Bronchial epithelial cell (primary cell): Measurements from ENCODE around the gene STAB1. TPM values are rescaled to one million over a fixed set of nuclear protein-coding genes. Genes with fewer than 3 reads are reported as not detected.
A peak's percentile ranks its signal among the peaks of the same experiment; 100 is the strongest.

Source experiments
- DNase-seq: peaks from one replicate; pipeline ENCODE4 v3.0.0-alpha.2; 2010; ENCODE audit warnings: low read depth
- FAIRE-seq: peaks from 2 replicates; lab custom pipeline; 2011; peaks lifted over from hg19 to GRCh38; lab: Jason Lieb, UNC
- H3K27me3 ChIP-seq: 2 replicates; pipeline ENCODE4 v1.5.1; 2011; ENCODE audit warnings: low read length; ENCODE audit not compliant: control insufficient read depth, insufficient read depth
- H3K36me3 ChIP-seq: 2 replicates; pipeline ENCODE4 v1.5.1; 2011; ENCODE audit warnings: low read length; ENCODE audit not compliant: control insufficient read depth, insufficient read depth
- H3K4me3 ChIP-seq: 2 replicates; pipeline ENCODE4 v1.5.1; 2011; ENCODE audit warnings: mild to moderate bottlenecking, low read depth, low read length, control low read depth
- CTCF ChIP-seq: IDR thresholded peaks from 2 replicates; pipeline ENCODE4 v1.5.1; 2011; ENCODE audit warnings: mild to moderate bottlenecking, moderate library complexity, low read length, control low read depth, inconsistent platforms; ENCODE audit not compliant: insufficient read depth, severe bottlenecking
- total RNA-seq: library from RNA; depleted of rRNA; stranded (reverse); fragments of >200 nt; gene quantifications from 2 replicates; pipeline ENCODE4 v1.2.1, GENCODE V29; 2014

Gene STAB1
- total RNA-seq, 1 donor from 2014 or later = under 0.01 TPM

GRCh38 chr3:52519445-52520140 lies 24.5 kb downstream of the STAB1 start:
- FAIRE-seq = peak; percentile 85

GRCh38 chr3:52520141-52520667 lies 25.1 kb downstream of the STAB1 start:
- DNase-seq = no peak
- peaks cover 3% of the 10 kb centered on the region for H3K27me3 ChIP-seq
- peaks cover 5% of the 10 kb centered on the region for H3K36me3 ChIP-seq
- no peak overlapping the region for H3K4me3 ChIP-seq
- no peak for FAIRE-seq
- TF ChIP-seq CTCF = no peak

More at GRCh38 chr3:52519445-52520140, 24.5 kb downstream of the STAB1 start:
- Histone ChIP-seq H3K36me3 (peaks cover 5% of the 10 kb centered on the region), H3K4me3 (no peak overlapping the region), H3K27me3 (peaks cover 3% of the 10 kb centered on the region)
- TF ChIP-seq CTCF = no peak
- no peak for DNase-seq

DNA sequence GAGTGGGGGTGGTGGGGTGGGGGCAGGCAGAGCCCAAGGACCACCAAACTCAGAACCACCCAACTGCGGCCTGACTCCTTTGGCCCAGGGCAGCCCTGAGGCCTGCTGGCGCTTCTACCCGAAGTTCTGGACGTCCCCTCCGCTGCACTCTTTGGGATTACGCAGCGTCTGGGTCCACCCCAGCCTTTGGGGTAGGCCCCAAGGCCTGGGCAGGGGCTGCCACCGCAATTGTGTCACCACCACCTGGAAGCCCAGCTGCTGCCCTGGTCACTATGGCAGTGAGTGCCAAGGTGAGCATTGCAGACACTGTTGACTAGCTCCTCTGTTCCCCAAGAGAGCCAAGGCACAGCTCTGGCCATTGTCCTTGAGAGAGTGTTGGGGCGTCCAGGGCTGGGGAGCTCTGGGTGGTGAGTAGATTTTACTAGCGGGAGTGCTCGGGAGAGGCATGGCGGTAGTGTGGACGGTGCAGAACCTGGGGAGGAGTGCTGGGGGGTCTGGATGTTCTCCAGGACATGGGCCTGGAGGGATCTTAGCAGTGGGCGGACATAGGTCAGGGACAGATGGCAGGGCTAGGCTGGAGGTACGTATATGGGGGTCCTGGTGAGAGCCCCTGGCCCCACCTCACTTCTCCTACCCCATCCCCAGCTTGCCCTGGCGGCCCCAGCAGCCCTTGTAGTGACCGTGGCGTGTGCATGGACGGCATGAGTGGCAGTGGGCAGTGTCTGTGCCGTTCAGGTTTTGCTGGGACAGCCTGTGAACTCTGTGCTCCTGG lies 25.8 kb downstream of the STAB1 start:
- FAIRE-seq (no peak), DNase-seq (no peak)
- peaks cover 3% of the 10 kb centered on the region for H3K27me3 ChIP-seq
- no peak for TF ChIP-seq CTCF
- H3K4me3 ChIP-seq = no peak overlapping the region
- peaks cover 5% of the 10 kb centered on the region for H3K36me3 ChIP-seq

GRCh38 chr3:52521488-52521824 lies 26.3 kb downstream of the STAB1 start:
- DNase-seq (no peak), FAIRE-seq (no peak)
- TF ChIP-seq CTCF = no peak
- peaks cover 3% of the 10 kb centered on the region for H3K27me3 ChIP-seq
- peaks cover 5% of the 10 kb centered on the region for H3K36me3 ChIP-seq
- H3K4me3 ChIP-seq = no peak overlapping the region

DNA sequence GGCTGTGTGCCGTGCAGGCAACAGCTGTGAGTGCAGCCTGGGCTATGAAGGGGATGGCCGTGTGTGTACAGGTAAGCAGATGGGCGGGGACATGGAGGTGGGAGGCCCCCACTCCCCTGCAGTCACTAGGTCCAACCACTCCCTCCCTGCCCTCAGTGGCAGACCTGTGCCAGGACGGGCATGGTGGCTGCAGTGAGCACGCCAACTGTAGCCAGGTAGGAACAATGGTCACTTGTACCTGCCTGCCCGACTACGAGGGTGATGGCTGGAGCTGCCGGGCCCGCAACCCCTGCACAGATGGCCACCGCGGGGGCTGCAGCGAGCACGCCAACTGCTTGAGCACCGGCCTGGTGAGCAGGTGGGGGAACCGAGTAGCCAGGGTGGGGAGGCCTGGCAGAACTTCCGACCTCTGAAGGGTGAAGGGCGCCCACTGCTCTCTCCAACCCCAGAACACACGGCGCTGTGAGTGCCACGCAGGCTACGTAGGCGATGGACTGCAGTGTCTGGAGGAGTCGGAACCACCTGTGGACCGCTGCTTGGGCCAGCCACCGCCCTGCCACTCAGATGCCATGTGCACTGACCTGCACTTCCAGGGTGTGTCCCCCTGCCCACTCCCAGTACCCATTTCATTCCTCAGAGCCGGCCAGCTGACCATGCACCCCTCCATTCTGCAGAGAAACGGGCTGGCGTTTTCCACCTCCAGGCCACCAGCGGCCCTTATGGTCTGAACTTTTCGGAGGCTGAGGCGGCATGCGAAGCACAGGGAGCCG lies 26.9 kb downstream of the STAB1 start:
- no peak for DNase-seq
- no peak for FAIRE-seq
- H3K36me3 ChIP-seq = peaks cover 5% of the 10 kb centered on the region
- no peak for TF ChIP-seq CTCF
- no peak overlapping the region for H3K4me3 ChIP-seq
- H3K27me3 ChIP-seq = peaks cover 3% of the 10 kb centered on the region
